Heart left ventricle (tissue), 13 donors: ENCODE results near the gene FCRL6.

Experiments
- CTCF ChIP-seq, 12 donors: fragments of 200-600 bp; sonication (generic) in 4 of 12; IDR thresholded peaks; one replicate each; pipeline versions ENCODE4 v1.5.0 to v1.8.0; 2018 to 2022; ENCODE audit warnings: antibody characterized with exemption in 12 of 12, mild to moderate bottlenecking in 5 of 12
- POLR2A ChIP-seq, 2 donors: fragments of 450-650 bp; IDR thresholded peaks; one replicate each; pipeline ENCODE4 v1.6.1; 2017; ENCODE audit warnings: antibody characterized with exemption in 2 of 2, mild to moderate bottlenecking in 2 of 2, moderate library complexity in 2 of 2
- donor health status: ischemic (EF 13 %, LVEDD 7.1; RV severe dilation, severe dysfunction).
- donor health status: DM: no; HTN: yes; CAD: no.
- donor health status: DM: no; HTN: no; CAD: no.
- donor health status: ischemic (EF 25% LVEDD 6.9; RV normal size, moderate dysfunction).
- donor health status: ischemic (EF 25% LVEDD 5.7; RV mildly dilated, moderate dysfunction).
- donor health status: ischemic (EF 35%, LVEDD 5.7; RV mildly dilated, moderate dysfunction).
- donor health status: nonischemic (EF 11% LVEDD 7.7; RV severe dilation, severe dysfunction).
- donor health status: DM: yes; HTN: yes; CAD: no.
- donor health status: PGD.
- donor health status: ischemic (EF 29% LVEDD 5.4; RV normal size, mild dysfunction).
- donor health status: nonischemic (EF 23%, LVEDD 6.1; RV moderate dilation, normal function).

GRCh38 chr1:159783724-159784123 is 18.4 kb upstream of the FCRL6 start:
- TF ChIP-seq CTCF (IDR thresholded peaks at IDR 0.05) (no peak), POLR2A (IDR thresholded peaks at IDR 0.05) (no peak)
